Measurements from ENCODE around the gene UBC.
"Not testable (repeated sequence)": the region's sequence is repeated elsewhere in the genome, so short reads cannot be mapped to it uniquely, and the experiment has no call there.

UBC gene

GRCh38 chr12:124883263-124884130 is 31.0 kb downstream of the UBC start:
- no peak for DNase-seq

GRCh38 chr12:124881123-124881522 is 33.3 kb downstream of the UBC start:
- no peak for DNase-seq

GRCh38 chr12:124880335-124880734 is 34.1 kb downstream of the UBC start:
- DNase-seq = not testable (repeated sequence)

DNA sequence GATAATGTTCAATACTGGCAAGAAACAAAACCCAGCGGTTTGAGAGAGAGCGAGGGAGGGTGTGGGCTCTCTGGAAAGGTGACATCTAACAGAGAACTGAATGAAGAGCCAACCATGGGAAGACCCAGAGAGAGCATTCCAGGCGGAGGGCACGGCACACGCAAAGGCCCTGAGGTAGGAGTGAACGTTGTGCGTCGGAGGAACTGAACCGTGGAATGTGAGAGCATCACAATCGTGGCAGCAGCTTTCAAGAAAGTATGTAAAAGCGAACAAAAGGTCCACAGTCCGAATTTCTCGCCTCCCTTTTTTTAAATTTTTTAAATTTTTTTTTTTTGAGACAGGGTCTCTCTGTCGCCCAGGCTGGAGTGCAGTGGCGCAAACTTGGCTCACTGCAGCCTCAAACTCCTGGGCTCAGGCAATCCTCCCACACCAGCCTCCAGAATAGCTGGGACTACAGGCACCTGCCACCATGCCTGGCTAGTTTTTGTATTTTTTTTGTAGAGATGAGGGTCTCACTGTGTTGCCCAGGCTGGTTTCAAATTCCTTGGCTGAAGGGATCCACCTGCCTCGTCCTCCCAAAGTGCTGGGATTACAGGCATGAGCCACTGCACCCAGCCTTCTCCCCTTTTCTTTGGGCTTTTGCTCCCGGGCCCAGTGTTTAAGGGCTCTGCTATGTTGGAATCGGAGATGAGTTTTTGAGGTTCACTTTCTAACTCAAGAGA is 35.5 kb downstream of the UBC start:
- no peak for DNase-seq

GRCh38 chr12:124877423-124877822 is 37.0 kb downstream of the UBC start:
- no peak for DNase-seq

- no peak for DNase-seq
Measured at GRCh38 chr12:124876171-124876570, 38.3 kb downstream of the UBC start.

GRCh38 chr12:124875803-124876132 is 38.7 kb downstream of the UBC start:
- no peak for DNase-seq

GRCh38 chr12:124874988-124875802 is 39.3 kb downstream of the UBC start:
- DNase-seq = no peak

DNA sequence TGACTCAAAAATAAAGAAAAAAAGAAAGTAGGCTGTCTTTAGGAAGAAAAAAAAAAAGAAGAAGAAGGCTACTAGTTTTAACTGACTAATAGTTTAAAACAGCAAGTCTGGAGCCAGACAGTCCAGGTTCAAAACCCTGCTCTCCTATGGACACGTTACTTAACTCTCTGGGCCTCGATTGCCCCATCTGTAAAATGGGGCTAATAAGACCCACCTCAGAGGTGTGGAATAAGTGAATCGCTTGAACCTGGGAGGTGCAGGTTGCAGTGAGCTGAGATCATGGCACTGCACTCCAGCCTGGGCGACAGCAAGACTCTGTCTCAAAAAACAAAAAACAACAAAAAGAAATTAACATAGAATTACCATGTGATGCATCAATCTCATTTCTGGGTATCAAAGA is 40.3 kb downstream of the UBC start:
- DNase-seq = no peak

GRCh38 chr12:124872068-124872719 is 42.3 kb downstream of the UBC start:
- DNase-seq = no peak

DNA sequence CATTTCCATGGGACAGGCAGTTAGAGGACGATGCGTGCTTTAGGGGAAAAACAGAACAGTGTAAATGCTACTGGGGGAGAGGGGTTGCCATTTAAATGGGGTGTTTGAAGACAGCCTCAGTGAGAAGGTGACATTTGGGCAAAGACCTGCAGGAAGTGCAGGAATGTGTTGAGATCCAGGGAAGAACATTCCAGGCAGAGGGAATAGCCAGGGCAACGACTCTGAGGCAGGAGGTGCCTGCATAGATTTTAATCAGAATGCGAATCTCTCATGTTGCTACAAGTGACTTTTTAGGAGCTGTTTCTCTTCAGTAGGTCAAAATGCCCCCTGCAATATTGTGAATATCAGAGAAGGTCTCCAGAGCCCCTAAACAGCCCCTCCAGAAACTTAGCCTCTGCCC is 43.2 kb downstream of the UBC start:
- DNase-seq = no peak

GRCh38 chr12:124870515-124870914 is 43.9 kb downstream of the UBC start:
- no peak for DNase-seq

- DNase-seq = no peak
Measured at GRCh38 chr12:124869059-124869665, 45.3 kb downstream of the UBC start.

GRCh38 chr12:124868252-124869058 is 46.0 kb downstream of the UBC start:
- DNase-seq = no peak

- DNase-seq = no peak
Measured at GRCh38 chr12:124867401-124867930, 47.0 kb downstream of the UBC start.

DNA sequence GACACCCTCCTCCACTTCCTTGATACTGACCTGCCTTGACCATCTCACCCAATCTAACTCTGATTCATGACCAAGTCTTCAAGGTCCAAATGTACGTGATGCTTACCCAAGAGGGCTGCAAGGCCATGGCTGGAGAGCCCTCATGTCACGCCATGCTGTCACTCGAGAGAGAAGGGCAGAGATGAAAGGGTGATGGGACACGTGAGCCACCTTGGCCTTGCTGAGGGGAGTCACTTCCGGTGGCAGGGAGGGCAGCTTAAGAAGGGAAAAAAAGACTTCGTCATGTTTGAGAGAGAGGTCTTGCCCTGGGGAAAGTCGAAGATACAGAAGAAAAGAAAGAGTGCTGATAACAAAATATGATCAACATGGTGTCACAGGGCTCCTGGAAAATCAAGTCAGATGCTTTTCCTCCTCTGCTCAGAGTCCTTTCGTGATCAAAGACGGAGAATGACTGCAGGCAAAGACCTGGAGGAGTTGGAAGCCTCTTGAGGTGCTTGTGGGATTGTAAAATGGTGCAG is 47.5 kb downstream of the UBC start:
- no peak for DNase-seq

DNA sequence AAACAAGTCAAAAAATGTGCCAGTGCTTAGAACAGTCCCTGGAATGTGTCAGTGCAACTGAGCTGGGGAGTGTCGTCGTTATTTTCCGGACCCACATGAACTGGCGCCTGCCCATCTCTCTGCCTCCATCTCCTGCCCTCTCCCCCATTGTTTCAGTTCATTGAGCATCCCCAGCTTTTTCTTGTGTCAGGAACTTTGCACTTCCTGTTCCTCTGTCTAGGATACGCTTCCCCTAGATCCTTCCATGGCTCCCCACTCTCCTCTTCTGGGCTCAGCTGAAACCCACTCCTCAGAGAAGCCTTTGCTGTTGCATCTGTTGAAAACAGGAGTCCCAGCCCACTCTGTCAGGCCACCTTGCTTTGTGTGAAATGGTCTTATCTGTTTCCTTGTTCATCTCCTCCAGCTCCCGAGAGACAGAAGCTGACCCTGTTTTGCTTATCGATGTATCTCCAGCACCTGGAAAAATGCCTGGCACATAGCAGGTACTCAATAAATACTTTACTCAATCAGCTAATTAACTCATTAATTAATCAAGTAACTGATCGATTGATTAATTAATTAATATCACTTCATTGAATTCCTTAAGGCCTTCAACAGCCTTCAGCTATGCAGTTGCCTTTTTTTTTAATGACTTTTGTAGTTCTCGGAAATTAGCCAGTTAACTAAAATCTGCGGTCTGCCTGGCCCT is 48.1 kb downstream of the UBC start:
- DNase-seq = no peak

DNA sequence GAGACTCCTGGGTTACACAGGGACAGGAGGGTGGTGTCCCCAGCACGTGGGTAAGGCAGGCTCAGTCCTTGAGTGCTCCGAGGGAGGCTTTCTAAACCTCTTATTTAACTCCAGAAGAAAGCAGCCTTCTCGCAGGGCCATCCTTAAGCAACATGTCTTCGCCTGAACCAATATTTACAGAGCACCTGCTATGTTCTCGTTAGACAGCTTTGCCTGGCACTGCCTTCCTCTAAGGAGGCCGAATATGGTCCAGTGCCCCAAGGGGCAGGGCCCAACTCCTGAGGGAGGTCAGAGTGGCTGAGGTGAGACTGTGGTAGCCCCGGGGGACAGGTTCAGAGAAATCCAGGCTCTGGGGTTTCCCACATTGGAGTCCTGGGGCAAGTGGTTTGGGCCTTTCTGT is 48.7 kb downstream of the UBC start:
- no peak for DNase-seq

DNA sequence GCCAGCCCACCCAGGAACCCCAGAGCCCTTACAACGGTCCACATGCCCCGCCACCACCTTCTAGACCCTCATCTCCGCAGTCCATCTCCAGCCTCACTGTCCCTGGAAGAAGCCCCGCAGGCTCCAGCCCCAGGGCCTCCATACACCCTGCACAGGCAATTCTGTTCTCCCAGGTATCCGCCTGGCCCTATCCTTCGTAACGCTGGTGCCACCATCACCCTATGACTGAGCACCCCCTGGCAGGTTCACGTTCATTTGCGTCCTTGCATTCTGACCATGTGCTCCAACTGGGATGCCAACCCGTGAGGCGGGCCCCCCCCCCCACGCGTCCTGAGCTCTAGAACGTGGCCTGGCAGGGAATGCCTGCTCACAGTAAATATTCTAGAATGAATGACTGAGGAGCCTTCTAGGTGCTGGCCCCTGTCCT is 50.1 kb downstream of the UBC start:
- DNase-seq = no peak
